OCI-LY3 (cell line): Measurements from ENCODE around the gene SEC11A.

ENCODE experiments used
- EZH2phosphoT487 ChIP-seq: fragments of 200-600 bp; shearing (Covaris generic); IDR thresholded peaks from 2 replicates; pipeline ENCODE4 v1.6.1; 2018; ENCODE audit warnings: antibody characterized with exemption, mixed run types, low read depth
- TF ChIP-seq, protein P1 (sequence below): fragments of 200-600, 300-600 bp; sonication (generic); IDR thresholded peaks from 2 replicates; pipeline ENCODE4 v1.5.1; 2014; ENCODE audit warnings: antibody characterized with exemption, low read length, low read depth

DNA sequence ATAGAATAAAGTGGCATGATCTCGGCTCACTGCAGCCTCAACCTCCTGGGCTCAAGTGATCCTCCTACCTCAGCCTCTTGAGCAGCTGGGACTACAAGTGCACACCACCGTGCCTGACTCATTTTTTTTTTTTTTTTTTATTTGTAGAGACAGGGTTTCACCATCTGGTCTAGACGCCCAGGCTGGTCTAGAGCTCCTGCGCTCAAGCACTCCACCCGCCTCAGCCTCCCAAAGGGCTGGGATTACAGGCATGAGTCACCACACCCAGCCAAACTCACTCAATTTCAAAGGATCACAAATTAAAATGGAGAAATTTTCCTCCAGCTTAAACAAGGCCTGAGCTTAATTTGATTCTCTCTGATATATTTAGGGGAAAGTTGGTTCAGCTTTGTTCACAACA is 30.6 kb downstream of the SEC11A start:
- TF ChIP-seq, protein P1, sequence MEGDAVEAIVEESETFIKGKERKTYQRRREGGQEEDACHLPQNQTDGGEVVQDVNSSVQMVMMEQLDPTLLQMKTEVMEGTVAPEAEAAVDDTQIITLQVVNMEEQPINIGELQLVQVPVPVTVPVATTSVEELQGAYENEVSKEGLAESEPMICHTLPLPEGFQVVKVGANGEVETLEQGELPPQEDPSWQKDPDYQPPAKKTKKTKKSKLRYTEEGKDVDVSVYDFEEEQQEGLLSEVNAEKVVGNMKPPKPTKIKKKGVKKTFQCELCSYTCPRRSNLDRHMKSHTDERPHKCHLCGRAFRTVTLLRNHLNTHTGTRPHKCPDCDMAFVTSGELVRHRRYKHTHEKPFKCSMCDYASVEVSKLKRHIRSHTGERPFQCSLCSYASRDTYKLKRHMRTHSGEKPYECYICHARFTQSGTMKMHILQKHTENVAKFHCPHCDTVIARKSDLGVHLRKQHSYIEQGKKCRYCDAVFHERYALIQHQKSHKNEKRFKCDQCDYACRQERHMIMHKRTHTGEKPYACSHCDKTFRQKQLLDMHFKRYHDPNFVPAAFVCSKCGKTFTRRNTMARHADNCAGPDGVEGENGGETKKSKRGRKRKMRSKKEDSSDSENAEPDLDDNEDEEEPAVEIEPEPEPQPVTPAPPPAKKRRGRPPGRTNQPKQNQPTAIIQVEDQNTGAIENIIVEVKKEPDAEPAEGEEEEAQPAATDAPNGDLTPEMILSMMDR = no peak
- no peak for TF ChIP-seq EZH2phosphoT487
